Endothelial cell (in vitro differentiated cells): ENCODE results near the gene RANBP17. TPM values are rescaled to one million over a fixed set of nuclear protein-coding genes. Genes with fewer than 3 reads are reported as not detected.

ENCODE experiments used
- DNase-seq: peaks from one replicate; pipeline ENCODE4 v3.0.0; 2021; ENCODE audit warnings: low spot score
- H3K27ac Mint-ChIP-seq: one replicate; pipeline ENCODE4 v1.8.0; 2021; ENCODE audit warnings: mixed read lengths, inconsistent platforms; ENCODE audit not compliant: unreplicated experiment
- H3K27me3 Mint-ChIP-seq: one replicate; pipeline ENCODE4 v1.8.0; 2021; ENCODE audit warnings: mild to moderate bottlenecking, moderate library complexity, mixed read lengths, inconsistent platforms; ENCODE audit not compliant: unreplicated experiment
- H3K36me3 Mint-ChIP-seq: one replicate; pipeline ENCODE4 v1.8.0; 2021; ENCODE audit warnings: mild to moderate bottlenecking, low read depth, mixed read lengths, inconsistent platforms; ENCODE audit not compliant: unreplicated experiment
- H3K4me1 Mint-ChIP-seq: one replicate; pipeline ENCODE4 v1.8.0; 2021; ENCODE audit warnings: mild to moderate bottlenecking, mixed read lengths, inconsistent platforms; ENCODE audit not compliant: unreplicated experiment
- H3K4me3 Mint-ChIP-seq: one replicate; pipeline ENCODE4 v1.8.0; 2021; ENCODE audit warnings: mild to moderate bottlenecking, mixed read lengths, inconsistent platforms; ENCODE audit not compliant: unreplicated experiment
- H3K9me3 Mint-ChIP-seq: one replicate; pipeline ENCODE4 v1.8.0; 2021; ENCODE audit warnings: mixed read lengths, inconsistent platforms; ENCODE audit not compliant: unreplicated experiment
- total RNA-seq: library from RNA; stranded (reverse); fragmentation: NEBNext Ultra II Directional; extraction: Animal tissue kit (Norgen Biotek cat#: 25700); gene quantifications from one replicate; pipeline ENCODE4 v1.2.1, GENCODE V29; 2021; ENCODE audit not compliant: unreplicated experiment
- TF ChIP-seq, protein P1 (sequence below): fragments of 200-600 bp; sonication (generic); IDR thresholded peaks from one replicate; pipeline ENCODE4 v1.5.0; 2021; ENCODE audit warnings: antibody characterized with exemption; ENCODE audit not compliant: unreplicated experiment

The RANBP17 gene
- total RNA-seq, 1 donor from 2014 or later: 22.7 TPM

DNA sequence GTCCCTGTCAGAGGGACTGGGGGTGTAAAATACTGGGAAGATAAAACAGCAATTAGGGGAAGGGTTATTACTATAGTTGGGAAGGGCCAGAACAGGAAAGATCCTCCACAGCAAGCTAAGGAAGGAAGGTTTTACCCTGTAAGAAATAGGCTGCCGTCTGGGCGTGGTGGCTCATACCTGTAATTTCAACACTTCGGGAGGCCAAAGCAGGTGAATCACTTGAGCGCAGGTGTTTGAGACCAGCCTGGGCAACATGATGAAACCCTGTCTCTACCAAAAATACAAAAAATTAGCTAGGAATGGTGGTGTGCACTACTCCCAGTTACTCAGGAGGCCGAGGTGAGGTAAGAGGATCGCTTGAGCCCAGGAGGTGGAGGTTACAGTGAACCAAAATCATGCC lies 282.1 kb downstream of the RANBP17 start:
- TF ChIP-seq, protein P1, sequence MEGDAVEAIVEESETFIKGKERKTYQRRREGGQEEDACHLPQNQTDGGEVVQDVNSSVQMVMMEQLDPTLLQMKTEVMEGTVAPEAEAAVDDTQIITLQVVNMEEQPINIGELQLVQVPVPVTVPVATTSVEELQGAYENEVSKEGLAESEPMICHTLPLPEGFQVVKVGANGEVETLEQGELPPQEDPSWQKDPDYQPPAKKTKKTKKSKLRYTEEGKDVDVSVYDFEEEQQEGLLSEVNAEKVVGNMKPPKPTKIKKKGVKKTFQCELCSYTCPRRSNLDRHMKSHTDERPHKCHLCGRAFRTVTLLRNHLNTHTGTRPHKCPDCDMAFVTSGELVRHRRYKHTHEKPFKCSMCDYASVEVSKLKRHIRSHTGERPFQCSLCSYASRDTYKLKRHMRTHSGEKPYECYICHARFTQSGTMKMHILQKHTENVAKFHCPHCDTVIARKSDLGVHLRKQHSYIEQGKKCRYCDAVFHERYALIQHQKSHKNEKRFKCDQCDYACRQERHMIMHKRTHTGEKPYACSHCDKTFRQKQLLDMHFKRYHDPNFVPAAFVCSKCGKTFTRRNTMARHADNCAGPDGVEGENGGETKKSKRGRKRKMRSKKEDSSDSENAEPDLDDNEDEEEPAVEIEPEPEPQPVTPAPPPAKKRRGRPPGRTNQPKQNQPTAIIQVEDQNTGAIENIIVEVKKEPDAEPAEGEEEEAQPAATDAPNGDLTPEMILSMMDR: no peak
- DNase-seq: no peak
- no peaks in the 10 kb centered on the region for H3K27me3 Mint-ChIP-seq
- no peaks in the 10 kb centered on the region for H3K4me1 Mint-ChIP-seq
- H3K36me3 Mint-ChIP-seq: no peaks in the 10 kb centered on the region
- H3K9me3 Mint-ChIP-seq: no peaks in the 10 kb centered on the region
- no peak overlapping the region for H3K4me3 Mint-ChIP-seq
- no peak overlapping the region for H3K27ac Mint-ChIP-seq

DNA sequence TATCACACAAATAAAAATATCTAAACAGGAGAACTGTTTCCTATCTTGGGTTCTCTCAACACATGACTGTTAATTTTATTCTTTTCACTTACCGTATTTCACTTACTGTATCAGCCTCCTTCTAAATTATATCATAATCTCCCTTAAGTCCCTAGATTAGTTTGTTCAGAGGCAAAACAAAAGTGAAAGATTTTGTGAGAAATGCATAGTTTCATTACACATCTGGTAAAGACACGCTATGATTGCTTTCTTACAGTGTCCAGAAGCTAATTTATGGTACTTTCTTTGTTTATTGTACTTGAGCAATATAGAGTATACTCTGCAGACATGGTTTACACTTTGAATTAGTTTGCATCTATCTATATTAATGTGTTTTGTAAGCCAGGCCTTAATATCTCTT lies 287.5 kb downstream of the RANBP17 start:
- no peaks in the 10 kb centered on the region for H3K27me3 Mint-ChIP-seq
- no peak overlapping the region for H3K4me3 Mint-ChIP-seq
- H3K4me1 Mint-ChIP-seq: no peaks in the 10 kb centered on the region
- H3K27ac Mint-ChIP-seq: no peak overlapping the region
- TF ChIP-seq, protein P1: no peak
- H3K36me3 Mint-ChIP-seq: no peaks in the 10 kb centered on the region
- H3K9me3 Mint-ChIP-seq: no peaks in the 10 kb centered on the region
- no peak for DNase-seq

DNA sequence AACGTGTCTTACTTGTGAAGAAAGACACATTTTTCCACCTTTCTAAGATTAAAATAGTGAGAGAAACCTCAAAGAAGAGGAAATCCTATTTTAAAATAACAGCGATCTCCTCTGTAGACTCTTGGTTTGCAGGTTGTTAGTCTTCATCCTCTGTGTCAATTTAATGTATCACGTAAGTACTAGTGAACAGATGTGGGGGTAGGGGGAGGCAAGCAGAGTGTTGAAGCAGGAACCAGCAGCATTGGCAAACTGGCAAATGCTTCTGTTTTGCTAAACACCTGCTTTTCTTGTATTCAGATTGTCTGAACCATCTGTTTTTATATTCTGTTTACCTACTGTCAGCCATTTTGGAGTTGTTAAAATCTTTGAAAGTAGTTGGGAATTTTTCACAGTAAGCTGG lies 288.0 kb downstream of the RANBP17 start:
- no peaks in the 10 kb centered on the region for H3K36me3 Mint-ChIP-seq
- no peaks in the 10 kb centered on the region for H3K27me3 Mint-ChIP-seq
- no peaks in the 10 kb centered on the region for H3K9me3 Mint-ChIP-seq
- H3K4me1 Mint-ChIP-seq: no peaks in the 10 kb centered on the region
- no peak for DNase-seq
- TF ChIP-seq, protein P1: no peak
- H3K4me3 Mint-ChIP-seq: no peak overlapping the region
- H3K27ac Mint-ChIP-seq: no peak overlapping the region

DNA sequence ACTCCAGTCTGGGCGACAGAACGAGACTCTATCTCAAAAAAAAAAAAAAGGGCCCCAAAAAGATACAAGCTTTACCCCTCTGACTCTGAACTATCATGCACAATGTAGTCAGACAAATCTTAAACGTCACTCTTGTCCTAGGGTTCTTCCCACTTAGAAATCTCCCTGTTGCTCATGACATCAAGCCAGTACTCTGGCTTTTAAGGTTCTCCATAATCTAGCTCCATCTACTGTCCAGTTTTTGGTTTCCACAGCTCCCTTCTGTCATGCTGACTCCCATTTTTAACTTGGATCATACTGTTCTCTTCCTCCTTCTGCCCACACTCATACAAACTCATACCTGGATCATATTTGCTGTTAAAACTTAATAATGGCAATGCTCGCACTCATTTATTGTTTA lies 290.6 kb downstream of the RANBP17 start:
- Mint-ChIP-seq H3K27ac (no peak overlapping the region), H3K4me3 (no peak overlapping the region), H3K36me3 (no peaks in the 10 kb centered on the region), H3K4me1 (no peaks in the 10 kb centered on the region), H3K27me3 (no peaks in the 10 kb centered on the region), H3K9me3 (no peaks in the 10 kb centered on the region)
- DNase-seq: no peak
- TF ChIP-seq, protein P1: no peak

DNA sequence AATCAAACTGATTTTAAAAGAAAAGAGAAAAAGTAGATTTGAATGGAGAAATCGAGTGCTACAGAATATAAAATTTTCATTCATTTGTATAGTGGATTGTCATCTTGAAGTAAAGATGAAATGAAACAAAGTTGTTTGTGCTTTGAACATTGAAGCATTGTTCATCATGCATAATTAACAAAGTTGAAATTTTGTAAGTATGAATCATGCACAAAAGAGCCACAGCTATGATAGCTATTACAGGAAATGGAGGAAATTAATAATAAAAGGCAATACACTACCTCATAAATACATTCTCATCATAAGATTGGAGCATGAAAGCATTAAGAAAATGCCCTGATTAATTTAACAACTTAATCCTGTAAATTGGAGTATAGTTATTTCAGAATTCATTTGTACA lies 293.8 kb downstream of the RANBP17 start:
- H3K27ac Mint-ChIP-seq: no peak overlapping the region
- no peak for DNase-seq
- H3K9me3 Mint-ChIP-seq: no peaks in the 10 kb centered on the region
- H3K36me3 Mint-ChIP-seq: no peaks in the 10 kb centered on the region
- H3K4me3 Mint-ChIP-seq: no peak overlapping the region
- no peaks in the 10 kb centered on the region for H3K4me1 Mint-ChIP-seq
- H3K27me3 Mint-ChIP-seq: no peaks in the 10 kb centered on the region
- TF ChIP-seq, protein P1: no peak
